GM12874 (cell line): ENCODE data around the gene BMP10.
A peak's percentile ranks its signal among the peaks of the same experiment; 100 is the strongest.

Experiments used
- CTCF ChIP-seq: IDR thresholded peaks from 2 replicates; pipeline ENCODE4 v1.5.1; 2011; ENCODE audit warnings: low read depth, mild to moderate bottlenecking, control low read depth, low read length, moderate library complexity; ENCODE audit not compliant: insufficient read depth

Gene BMP10

GRCh38 chr2:68912732-68913131 is 41.5 kb upstream of the BMP10 start:
- TF ChIP-seq CTCF, result no peak

GRCh38 chr2:68912111-68912510 is 40.9 kb upstream of the BMP10 start:
- no peak for TF ChIP-seq CTCF

- TF ChIP-seq CTCF, result no peak
Measured at GRCh38 chr2:68911709-68912108, 40.5 kb upstream of the BMP10 start.

GRCh38 chr2:68911246-68911645 is 40.0 kb upstream of the BMP10 start:
- TF ChIP-seq CTCF, result no peak

GRCh38 chr2:68909793-68910674 is 38.8 kb upstream of the BMP10 start:
- peak; percentile 79 for TF ChIP-seq CTCF

- TF ChIP-seq CTCF, result no peak
Measured at GRCh38 chr2:68908392-68908970, 37.3 kb upstream of the BMP10 start.

- no peak for TF ChIP-seq CTCF
Measured at GRCh38 chr2:68907920-68908253, 36.7 kb upstream of the BMP10 start.
